ENCODE data around the gene MGAT4C.

MGAT4C gene

DNA sequence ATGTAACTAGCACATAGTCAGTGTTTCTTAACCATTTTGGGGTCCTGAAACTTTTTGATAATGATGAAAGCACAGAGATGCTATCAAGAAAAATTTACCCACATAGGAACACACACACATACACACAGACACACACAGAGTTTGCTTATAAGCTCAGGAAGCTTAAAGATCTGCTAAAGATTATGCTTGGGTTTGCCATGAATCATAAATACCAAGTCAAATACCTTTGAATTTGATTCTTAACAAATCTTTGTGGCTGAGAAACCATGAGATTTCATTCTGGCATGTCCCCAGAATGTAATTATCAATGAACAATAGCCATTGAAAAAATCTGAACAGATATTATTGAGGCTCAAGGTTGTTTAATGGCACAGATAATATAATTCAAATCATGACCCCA, 292.9 kb downstream of the MGAT4C start:
- DNase-seq: no peak

DNA sequence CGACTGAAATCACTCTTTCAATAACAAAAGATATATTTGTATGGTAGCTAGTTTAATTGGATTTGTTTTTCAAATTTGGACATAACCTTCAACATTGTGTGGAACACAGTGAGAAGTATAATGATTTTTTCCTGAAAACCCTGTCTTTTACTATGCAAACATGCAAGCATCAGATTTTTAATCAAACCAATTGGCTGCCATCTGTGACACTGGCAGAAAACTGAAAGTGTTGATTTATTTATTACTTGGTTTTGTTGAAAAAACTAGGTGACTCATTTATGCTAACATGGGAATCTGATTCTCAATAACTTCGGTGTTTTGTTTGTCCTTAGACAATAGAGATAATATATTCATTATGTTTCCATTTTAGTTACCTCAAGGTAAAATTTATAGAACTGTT, 300.1 kb downstream of the MGAT4C start:
- no peak for DNase-seq

DNA sequence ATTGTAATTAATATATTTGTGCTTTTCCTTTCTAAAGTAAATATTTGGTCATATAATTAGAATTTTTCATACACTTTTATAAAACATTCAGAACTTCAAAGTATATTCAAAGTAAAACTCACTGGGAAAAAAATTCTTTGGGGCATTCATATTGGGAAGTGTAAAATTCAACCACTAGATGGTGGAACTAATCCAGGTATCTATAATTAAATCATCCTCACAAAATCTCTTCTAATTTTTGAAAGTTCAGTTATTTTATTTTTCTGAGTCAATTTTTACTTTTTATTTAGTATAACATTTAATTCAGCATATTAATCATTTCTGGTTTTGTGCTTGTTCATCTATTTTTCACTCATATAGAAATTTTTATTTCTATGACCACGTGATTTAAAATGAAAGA, 301.1 kb downstream of the MGAT4C start:
- no peak for DNase-seq

DNA sequence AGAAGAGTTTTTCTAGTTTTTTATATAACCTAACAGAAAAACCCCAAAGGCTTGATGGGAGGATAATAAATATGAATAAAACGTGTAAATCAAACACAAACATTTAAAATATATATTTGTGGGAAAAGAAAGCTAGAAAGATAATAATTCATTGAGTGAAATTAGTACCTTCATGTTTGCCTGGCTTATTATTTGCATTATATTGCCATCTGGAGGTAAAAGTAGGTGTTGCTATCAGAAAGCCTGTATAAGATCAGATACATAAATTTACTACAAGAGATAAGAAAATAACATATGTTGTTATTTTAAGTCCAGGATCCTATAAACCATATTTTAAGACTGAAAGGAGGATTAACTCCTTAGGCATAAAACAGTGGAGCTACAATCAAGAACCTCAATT, 304.4 kb downstream of the MGAT4C start:
- DNase-seq: no peak

DNA sequence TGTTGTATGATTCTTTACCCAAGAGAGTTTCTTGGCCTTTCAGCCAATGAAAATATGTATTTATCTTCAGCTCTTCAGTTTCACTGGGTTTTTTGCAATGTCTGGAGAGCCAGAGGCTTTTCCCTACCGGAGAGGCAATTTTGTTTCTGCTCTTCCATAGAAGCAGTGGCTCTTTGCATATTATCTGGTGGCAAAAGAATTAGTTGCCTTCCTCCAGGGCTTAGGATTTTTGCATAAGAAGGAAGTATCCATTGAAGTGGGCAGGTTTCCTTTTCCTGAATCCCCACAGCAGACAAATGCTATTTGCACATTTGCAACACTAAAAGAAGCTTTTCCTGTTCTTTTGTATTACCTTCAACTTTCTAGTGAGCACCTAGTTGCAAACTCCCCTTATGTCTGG, 306.9 kb downstream of the MGAT4C start:
- no peak for DNase-seq

DNA sequence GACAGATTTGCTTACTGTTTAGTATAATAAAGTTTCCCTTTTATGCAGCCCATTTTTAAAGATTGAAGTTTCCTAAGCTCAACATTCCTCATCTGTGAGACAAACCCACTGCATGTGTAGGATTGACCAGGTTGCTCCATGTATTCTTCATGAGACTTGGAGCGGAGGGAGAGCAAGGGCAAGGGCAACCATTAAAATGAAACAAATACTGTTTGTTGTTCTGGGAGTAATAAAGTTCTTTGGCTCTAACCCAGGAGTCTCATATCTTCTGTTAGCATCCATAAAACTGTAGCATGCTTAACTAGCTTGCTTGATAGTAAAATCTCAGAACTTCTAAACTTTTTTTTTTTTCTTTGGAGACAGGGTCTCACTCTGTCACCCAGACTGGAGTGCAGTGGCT, 307.9 kb downstream of the MGAT4C start:
- no peak for DNase-seq

DNA sequence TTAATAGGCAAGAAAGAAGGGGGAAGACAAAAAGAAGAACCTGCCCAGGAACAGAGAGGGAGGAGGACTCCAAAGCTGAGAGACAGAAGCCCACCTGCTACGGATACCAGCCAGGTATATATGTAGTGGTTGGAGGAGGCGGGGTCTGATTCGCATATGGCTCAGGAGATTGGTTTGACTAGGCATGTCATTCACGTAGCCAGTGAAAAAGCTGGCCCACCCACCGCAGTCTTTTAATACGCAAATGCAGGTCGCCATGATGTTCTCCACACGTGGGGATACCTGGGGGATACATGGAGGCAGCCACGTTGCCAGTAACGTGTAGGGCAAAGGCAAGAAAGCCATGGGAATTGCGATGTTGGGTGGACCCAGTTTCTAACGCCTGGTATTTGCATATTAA, 308.9 kb downstream of the MGAT4C start:
- no peak for DNase-seq

DNA sequence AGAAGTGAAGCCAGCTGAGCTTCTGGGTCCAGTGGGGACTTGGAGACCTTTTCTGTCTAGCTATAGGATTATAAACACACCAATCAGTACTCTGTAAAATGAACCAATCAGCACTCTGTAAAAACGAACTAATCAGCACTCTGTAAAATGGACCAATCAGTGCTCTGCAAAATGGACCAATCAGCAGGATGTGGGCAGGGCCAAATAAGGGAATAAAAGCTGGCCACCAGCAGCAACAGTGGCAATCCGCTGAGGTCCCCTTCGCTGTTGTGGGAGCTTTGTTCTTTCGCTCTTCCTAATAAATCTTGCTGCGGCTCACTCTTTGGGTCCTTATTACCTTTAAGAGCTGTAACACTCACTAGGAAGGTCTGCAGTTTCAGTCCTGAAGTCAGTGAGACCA, 309.8 kb downstream of the MGAT4C start:
- no peak for DNase-seq

DNA sequence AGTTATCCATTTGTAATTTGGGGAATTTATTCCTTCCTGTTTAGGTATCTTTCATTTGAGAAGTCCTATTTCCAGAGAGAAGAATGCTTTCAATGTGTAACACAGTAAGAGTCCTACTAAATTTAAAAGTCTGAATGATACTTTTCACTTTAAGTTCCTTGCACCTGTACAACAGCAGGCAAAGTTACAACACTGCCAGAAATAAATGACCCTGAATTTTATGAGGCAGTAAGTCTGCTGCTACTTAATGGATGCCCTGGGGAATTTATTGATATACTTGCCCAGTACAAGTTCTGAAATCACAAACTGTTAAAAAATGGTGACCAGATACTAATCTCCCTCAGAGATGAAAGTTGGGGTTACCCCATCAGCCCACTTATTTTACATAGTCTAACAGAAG, 329.0 kb downstream of the MGAT4C start:
- DNase-seq: no peak

DNA sequence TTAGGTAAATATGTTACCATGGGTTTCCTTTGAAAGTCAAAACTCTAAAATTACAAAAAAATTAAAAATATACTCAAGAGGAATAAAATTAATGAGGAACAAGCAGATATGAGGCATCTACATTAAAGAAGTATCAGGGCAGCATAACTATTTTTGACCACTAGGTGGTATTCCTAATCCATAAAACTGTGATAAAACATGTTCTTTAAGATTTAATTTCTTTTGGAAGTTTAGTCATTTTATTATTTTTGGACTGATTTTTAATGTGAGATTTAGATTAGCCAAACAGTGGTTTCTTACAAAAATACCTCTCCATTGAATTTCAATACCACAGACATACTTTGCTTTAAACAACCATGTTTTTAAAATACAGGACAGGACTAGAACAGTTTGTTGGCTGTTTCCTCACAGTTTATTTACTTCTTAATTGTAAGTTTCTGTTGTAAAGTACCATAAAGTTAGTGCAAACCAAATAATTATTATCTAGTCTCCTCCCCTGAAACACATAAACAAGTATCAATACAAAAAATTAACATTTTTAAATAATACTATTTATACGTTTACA, 332.3 kb downstream of the MGAT4C start:
- no peak for DNase-seq

DNA sequence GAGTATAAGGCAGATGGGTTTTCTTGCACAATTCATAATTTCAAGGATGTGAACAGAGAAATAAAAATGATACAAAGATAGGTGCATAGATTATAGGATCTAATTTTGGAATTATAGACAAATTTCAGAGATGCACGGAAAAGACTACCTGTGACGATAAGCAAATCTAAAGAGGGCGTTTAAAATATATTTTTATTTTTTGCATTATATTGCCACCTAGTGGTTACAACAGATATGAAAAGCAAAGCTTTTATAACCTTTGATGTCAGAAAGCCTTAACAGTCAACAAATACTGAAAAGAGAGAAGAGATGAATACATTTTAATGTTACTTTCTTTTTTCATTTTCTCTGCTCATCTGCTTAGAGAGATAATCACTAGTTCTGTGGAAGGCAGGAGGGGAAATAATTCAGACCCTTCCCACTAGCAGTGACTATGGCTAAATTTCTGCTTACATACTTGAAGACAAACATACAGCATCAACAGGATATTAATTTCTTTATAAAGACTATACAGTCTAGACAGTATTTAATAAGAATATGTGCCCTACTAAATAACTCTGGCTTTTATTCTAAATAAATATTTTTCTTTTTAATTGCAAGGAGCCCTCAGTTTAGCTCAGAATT, 335.8 kb downstream of the MGAT4C start:
- DNase-seq: no peak
